ENCODE results near the gene C10orf67. TPM values are rescaled to one million over a fixed set of nuclear protein-coding genes. Genes with fewer than 3 reads are reported as not detected.

C10orf67 gene
- total RNA-seq, 1 donor from 2014 or later: not detected

GRCh38 chr10:23173214-23174073 lies 171.2 kb downstream of the C10orf67 start:
- H3K4me3 ChIP-seq: no peak overlapping the region
- H3K27me3 ChIP-seq: peaks cover 16% of the 10 kb centered on the region
- DNase-seq (ENCODE audit: extremely low spot score in 2 of 2): no peak
- peaks cover 10% of the 10 kb centered on the region for H3K4me1 ChIP-seq
- no peaks in the 10 kb centered on the region for H3K9me3 ChIP-seq
- TF ChIP-seq POLR2AphosphoS5 (IDR thresholded peaks at IDR 0.05; ENCODE audit: insufficient read depth in 1 of 2, low read depth in 1 of 2): no peak
- no peak for TF ChIP-seq CTCF (IDR thresholded peaks at IDR 0.05)
- no peak for TF ChIP-seq POLR2A (IDR thresholded peaks at IDR 0.05)
- no peaks in the 10 kb centered on the region for H3K36me3 ChIP-seq
- intact Hi-C loops (cut with DNase I): no loop called here
- no peak overlapping the region for H3K27ac ChIP-seq

GRCh38 chr10:23172429-23173213 lies 172.0 kb downstream of the C10orf67 start:
- Histone ChIP-seq H3K4me3 (no peak overlapping the region), H3K36me3 (no peaks in the 10 kb centered on the region), H3K27me3 (peaks cover 16% of the 10 kb centered on the region), H3K4me1 (peaks cover 10% of the 10 kb centered on the region), H3K9me3 (no peaks in the 10 kb centered on the region), H3K27ac (no peak overlapping the region)
- TF ChIP-seq CTCF (IDR thresholded peaks at IDR 0.05) (no peak), POLR2AphosphoS5 (IDR thresholded peaks at IDR 0.05; ENCODE audit: insufficient read depth in 1 of 2, low read depth in 1 of 2) (no peak), POLR2A (IDR thresholded peaks at IDR 0.05) (no peak)
- no peak for DNase-seq (ENCODE audit: extremely low spot score in 2 of 2)
- intact Hi-C loops (cut with DNase I): no loop called here

- Histone ChIP-seq H3K4me3 (no peak overlapping the region), H3K4me1 (peaks cover 10% of the 10 kb centered on the region), H3K36me3 (no peaks in the 10 kb centered on the region), H3K27ac (no peak overlapping the region), H3K27me3 (peaks cover 16% of the 10 kb centered on the region), H3K9me3 (no peaks in the 10 kb centered on the region)
- intact Hi-C loops (cut with DNase I): no loop called here
- TF ChIP-seq CTCF (IDR thresholded peaks at IDR 0.05): no peak
- no peak for TF ChIP-seq POLR2A (IDR thresholded peaks at IDR 0.05)
- no peak for DNase-seq (ENCODE audit: extremely low spot score in 2 of 2)
These were observed 173.2 kb downstream of the C10orf67 start for GRCh38 chr10:23171232-23171876.

GRCh38 chr10:23158370-23158769 lies 186.2 kb downstream of the C10orf67 start:
- peak; percentile 45 to 63 (median 51) for TF ChIP-seq CTCF (IDR thresholded peaks at IDR 0.05)
- TF ChIP-seq POLR2A (IDR thresholded peaks at IDR 0.05): no peak
- TF ChIP-seq POLR2AphosphoS5 (IDR thresholded peaks at IDR 0.05; ENCODE audit: insufficient read depth in 1 of 2, low read depth in 1 of 2): no peak
- intact Hi-C loops (cut with DNase I): no loop called here
- Histone ChIP-seq H3K4me3 (no peak overlapping the region), H3K4me1 (no peaks in the 10 kb centered on the region), H3K9me3 (no peaks in the 10 kb centered on the region), H3K36me3 (no peaks in the 10 kb centered on the region), H3K27ac (no peak overlapping the region), H3K27me3 (no peaks in the 10 kb centered on the region)
- DNase-seq (ENCODE audit: extremely low spot score in 2 of 2): no peak
